Thoracic aorta (tissue), 2 donors: ENCODE measurements around the gene LRRFIP1. TPM values are rescaled to one million over a fixed set of nuclear protein-coding genes. Genes with fewer than 3 reads are reported as not detected.

ENCODE experiments used
- ATAC-seq: fragments of 150-250 bp; one replicate; pipeline ENCODE4 v1.8.0; 2017; ENCODE audit warnings: low read depth; ENCODE audit not compliant: insufficient number of reproducible peaks, low FRiP score
- DNase-seq: peaks from one replicate; pipeline ENCODE4 v3.0.0-alpha.2; 2020; ENCODE audit warnings: low spot score
- H3K27ac ChIP-seq, 2 donors: fragments of 200-600 bp; sonication (generic); 1 replicate in 1 of 2; 2 replicates in 1 of 2; pipeline ENCODE4 v1.5.1; 2016; ENCODE audit warnings: mild to moderate bottlenecking in 2 of 2, moderate library complexity in 2 of 2
- H3K27me3 ChIP-seq: fragments of 200-600 bp; sonication (generic); replicated peaks from 2 replicates; pipeline ENCODE4 v1.6.0; 2016; ENCODE audit warnings: mild to moderate bottlenecking; ENCODE audit not compliant: insufficient read depth
- H3K36me3 ChIP-seq: fragments of 200-600 bp; sonication (generic); one replicate; pipeline ENCODE4 v1.5.1; 2016
- H3K4me1 ChIP-seq, 2 donors: fragments of 200-600 bp; sonication (generic); 1 replicate in 1 of 2; 2 replicates in 1 of 2; pipeline versions ENCODE4 v1.5.1 to v1.6.0; 2016; ENCODE audit warnings: low read depth in 2 of 2, mild to moderate bottlenecking in 1 of 2; ENCODE audit not compliant: control insufficient read depth in 1 of 2
- H3K4me3 ChIP-seq: fragments of 200-600 bp; sonication (generic); 2 replicates; pipeline ENCODE4 v1.5.1; 2016; ENCODE audit warnings: mild to moderate bottlenecking
- H3K9me3 ChIP-seq: fragments of 200-600 bp; sonication (generic); 2 replicates; pipeline ENCODE4 v1.5.1; 2016
- total RNA-seq, 2 donors: library from RNA; depleted of rRNA; stranded (reverse); fragments of >200 nt; gene quantifications; one replicate each; pipeline versions ENCODE4 v1.1.0 to v1.2.3, GENCODE V29; 2016
- TF ChIP-seq, protein P1 (sequence below): fragments of 200-600 bp; sonication (generic); IDR thresholded peaks from one replicate; pipeline ENCODE4 v1.5.1; 2019; ENCODE audit warnings: antibody characterized with exemption

LRRFIP1 gene
- total RNA-seq, 2 donors from 2014 or later, result 196 to 244 TPM

DNA sequence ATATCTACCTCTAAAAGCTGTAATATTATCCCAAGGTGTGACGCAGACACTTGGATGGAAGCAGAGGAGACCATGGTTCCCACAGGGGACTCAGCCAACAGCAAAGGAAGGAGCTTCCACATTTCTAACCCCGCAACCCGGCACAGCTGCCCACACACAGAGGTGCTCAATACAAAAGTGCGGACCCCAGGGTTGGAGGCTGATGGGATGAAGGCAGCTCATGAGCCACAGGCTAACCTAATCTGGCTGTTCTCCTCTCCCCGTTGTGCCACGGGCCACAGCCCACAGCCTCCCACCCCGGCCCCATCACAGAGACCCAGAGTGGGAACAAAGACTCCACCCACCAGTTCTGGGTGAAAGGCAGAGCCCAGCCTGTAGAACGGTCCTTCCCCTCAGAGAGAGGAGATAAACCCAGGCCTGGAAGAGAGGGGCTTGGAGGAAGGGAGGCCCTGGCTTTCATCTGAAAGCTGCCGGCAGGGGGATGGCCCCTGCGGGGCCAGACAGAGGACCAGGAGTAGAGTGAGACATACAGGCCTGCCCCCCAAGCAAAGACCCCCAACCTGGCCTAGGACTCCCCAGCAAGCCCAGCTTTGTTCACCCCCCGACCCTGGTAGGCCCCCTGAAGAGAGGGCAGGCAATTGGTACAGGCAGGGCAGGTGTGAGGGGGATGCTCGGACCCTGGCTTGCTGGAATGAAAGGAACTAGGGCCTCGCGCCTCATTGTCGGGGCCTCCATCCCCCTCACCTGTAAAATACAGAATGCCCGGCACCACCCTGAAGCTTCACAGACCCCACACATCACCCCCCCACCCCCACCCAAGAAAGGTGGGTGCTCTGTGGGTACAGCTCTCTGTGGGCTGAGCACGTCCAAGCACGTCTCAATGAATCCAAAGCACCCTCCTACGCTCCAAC, 43.7 kb upstream of the LRRFIP1 start:
- ATAC-seq (no peak), DNase-seq (no peak)
- TF ChIP-seq, protein P1, sequence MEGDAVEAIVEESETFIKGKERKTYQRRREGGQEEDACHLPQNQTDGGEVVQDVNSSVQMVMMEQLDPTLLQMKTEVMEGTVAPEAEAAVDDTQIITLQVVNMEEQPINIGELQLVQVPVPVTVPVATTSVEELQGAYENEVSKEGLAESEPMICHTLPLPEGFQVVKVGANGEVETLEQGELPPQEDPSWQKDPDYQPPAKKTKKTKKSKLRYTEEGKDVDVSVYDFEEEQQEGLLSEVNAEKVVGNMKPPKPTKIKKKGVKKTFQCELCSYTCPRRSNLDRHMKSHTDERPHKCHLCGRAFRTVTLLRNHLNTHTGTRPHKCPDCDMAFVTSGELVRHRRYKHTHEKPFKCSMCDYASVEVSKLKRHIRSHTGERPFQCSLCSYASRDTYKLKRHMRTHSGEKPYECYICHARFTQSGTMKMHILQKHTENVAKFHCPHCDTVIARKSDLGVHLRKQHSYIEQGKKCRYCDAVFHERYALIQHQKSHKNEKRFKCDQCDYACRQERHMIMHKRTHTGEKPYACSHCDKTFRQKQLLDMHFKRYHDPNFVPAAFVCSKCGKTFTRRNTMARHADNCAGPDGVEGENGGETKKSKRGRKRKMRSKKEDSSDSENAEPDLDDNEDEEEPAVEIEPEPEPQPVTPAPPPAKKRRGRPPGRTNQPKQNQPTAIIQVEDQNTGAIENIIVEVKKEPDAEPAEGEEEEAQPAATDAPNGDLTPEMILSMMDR, result no peak
- Histone ChIP-seq H3K36me3 (no peaks in the 10 kb centered on the region), H3K27ac (no peak overlapping the region), H3K9me3 (no peaks in the 10 kb centered on the region), H3K4me3 (no peak overlapping the region), H3K27me3 (no peaks in the 10 kb centered on the region), H3K4me1 (peaks cover 9 to 17% of the 10 kb centered on the region in 2 donors)

DNA sequence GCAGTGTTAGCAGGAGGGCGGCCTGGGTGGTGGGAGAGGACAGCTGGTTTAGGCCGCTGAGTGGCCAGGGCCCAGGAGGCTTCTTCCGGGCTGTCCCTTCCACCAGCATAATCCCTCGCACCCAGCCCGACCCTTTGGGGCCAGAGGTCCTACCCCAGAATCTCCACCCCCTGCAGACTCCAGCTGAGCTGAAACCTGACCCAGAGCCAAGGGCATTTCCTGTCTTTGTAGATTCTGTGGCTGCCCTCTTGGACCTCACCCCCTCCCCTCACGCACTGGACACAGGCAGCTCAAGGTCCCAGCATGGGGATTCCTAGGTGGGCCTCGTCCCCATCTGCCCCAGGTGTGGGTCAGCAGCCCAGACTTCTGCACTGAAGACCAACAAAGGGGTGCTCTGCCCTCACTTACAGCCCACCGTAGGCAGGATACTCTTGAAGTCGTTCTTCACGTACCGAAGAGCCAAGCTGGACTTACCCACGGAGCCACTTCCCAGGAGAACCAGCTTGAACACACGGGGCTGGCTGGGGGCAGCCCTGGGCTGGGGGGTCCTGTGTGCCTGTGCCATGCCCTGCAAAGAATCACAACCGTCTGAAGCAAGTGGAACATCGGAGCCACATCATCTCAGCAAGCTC, 41.7 kb upstream of the LRRFIP1 start:
- no peak for DNase-seq
- Histone ChIP-seq H3K9me3 (no peaks in the 10 kb centered on the region), H3K36me3 (no peaks in the 10 kb centered on the region), H3K27me3 (no peaks in the 10 kb centered on the region), H3K27ac (no peak overlapping the region), H3K4me1 (peaks cover 18 to 26% of the 10 kb centered on the region in 2 donors), H3K4me3 (no peak overlapping the region)
- ATAC-seq, result no peak
- TF ChIP-seq, protein P1, result no peak

DNA sequence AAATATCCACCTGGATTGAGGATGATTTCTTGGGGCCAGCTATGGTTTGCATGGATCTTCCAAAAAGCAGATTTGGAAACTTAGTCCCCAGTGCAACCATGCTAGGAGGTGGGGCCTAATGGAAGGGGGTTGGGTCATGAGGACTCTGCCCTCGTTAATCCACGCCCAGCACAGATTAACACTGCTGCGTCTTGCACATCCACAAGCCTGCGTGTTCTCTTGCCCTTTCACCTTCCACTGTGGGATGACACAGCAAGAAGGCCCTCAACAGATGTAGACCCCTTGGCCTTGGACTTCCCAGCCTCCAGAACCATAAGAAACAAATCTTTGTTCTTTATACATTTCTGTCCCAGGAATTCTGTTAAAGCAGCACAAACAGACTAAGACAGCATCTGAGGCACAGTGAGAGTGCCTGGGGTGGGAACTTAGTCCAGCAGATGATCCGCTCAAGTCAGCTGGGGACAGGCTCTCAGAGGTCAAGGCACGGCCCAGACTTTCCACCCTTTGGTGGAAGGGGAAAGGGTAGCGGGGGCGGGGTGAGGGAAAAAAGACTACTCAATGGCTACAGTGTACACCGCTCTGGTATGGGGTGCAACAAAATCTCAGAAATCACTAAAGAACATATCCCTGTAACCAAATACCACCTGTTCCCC, 39.2 kb upstream of the LRRFIP1 start:
- peaks cover 17 to 24% of the 10 kb centered on the region in 2 donors for H3K4me1 ChIP-seq
- H3K27ac ChIP-seq, result no peak overlapping the region
- TF ChIP-seq, protein P1, result no peak
- ATAC-seq (no peak), DNase-seq (no peak)
- H3K9me3 ChIP-seq, result no peaks in the 10 kb centered on the region
- H3K4me3 ChIP-seq, result no peak overlapping the region
- H3K36me3 ChIP-seq, result no peaks in the 10 kb centered on the region
- H3K27me3 ChIP-seq, result no peaks in the 10 kb centered on the region

DNA sequence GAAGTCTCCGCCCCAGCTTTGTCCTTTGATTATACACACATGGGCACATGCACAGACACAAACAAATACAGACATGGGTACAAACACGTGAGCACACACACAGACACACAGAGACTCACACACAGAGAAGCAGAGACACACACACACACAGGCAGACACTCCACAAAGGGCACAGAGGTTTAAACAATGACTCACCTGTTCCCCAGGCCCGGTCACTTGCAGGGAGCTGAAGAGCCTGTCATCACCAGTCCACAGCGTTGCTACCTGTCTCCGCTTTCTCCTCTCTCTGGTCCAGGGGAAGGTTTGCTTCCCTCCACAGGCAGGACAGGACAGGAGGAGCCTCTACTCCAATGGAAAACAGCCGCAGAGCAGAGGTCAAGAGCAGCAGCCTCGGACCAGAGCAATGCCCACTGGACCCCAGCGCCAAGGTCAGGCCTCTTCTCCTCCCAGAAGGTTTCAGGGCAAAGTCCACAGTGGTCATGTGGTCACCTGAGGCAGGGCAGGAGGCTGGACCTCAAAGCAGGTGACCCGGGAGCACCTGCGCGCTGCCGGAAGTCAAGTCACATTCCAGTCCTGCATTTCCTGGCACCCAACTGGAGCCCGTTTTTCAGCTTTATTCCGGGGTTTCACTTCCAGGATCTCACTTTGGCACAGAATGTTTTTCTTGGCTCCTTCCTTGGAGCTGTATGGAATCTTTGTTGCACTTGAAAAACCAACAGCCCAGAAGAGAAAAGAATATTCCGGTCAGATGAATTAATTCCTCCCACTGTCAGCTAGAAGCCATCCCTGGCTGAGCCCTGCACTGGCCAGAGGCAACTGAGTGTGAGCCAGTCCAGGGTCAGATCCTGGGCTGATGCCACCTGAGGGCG, 36.9 kb upstream of the LRRFIP1 start, which contains the start of gene RAB17:
Gene RAB17 (minus strand): TSS at position 463 of the 869 bp plus-strand sequence. CDS start 4,580 bp downstream, outside the sequence.
- H3K9me3 ChIP-seq, result no peaks in the 10 kb centered on the region
- H3K4me1 ChIP-seq, result peaks cover 20 to 47% of the 10 kb centered on the region in 2 donors
- H3K27ac ChIP-seq, result peak within 1 kb of the TSS; percentile 10 to 45
- H3K36me3 ChIP-seq, result no peaks in the 10 kb centered on the region
- DNase-seq (no peak), ATAC-seq (no peak)
- TF ChIP-seq, protein P1, result no peak
- H3K27me3 ChIP-seq, result no peaks in the 10 kb centered on the region
- peak within 1 kb of the TSS; percentile 30 for H3K4me3 ChIP-seq
